ENCODE results near the gene EHHADH.

DNA sequence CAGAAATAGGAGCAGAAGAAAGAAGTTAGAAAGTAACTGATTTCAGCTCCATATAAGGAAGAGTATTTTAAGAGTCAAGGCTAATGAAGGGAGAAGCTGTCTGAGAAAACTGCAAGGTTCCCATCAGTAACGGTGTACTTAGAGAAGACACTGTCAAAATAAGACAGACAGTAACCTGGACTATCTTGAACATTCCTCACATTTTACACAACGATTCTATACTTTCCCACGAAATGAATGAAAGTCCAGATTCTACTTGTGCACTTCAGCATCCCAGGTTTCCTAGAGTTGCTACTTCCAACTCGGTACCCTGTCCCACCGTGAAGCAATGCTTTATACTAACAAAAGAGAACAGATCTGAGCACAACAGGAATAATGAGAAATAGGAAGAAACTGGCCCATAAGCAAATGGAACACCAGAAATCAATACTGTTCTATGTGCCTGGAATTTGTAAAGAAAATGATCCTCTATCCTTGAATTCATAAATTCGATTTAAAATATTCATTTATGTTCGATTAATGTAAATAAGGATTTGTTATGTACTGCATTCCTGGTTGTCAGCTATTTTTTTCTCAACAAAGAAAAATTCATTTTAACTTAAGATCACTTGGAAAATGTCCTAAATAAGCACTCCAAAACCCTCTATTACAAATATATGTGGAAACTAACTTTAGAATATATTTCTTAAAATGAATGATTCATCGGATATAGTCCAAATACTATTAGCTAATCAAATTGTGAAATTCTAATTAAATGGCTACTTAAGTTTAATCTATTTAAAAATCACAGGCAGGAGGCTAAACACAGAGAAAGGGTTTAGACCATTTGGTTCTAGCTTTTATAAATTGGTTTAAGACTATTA is 102.5 kb downstream of the EHHADH start:
- TF ChIP-seq, protein P1, sequence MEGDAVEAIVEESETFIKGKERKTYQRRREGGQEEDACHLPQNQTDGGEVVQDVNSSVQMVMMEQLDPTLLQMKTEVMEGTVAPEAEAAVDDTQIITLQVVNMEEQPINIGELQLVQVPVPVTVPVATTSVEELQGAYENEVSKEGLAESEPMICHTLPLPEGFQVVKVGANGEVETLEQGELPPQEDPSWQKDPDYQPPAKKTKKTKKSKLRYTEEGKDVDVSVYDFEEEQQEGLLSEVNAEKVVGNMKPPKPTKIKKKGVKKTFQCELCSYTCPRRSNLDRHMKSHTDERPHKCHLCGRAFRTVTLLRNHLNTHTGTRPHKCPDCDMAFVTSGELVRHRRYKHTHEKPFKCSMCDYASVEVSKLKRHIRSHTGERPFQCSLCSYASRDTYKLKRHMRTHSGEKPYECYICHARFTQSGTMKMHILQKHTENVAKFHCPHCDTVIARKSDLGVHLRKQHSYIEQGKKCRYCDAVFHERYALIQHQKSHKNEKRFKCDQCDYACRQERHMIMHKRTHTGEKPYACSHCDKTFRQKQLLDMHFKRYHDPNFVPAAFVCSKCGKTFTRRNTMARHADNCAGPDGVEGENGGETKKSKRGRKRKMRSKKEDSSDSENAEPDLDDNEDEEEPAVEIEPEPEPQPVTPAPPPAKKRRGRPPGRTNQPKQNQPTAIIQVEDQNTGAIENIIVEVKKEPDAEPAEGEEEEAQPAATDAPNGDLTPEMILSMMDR (conservative IDR thresholded peaks at IDR 0.05; ENCODE audit: low read length): no peak
- TF ChIP-seq EZH2phosphoT487 (IDR thresholded peaks at IDR 0.05; ENCODE audit: borderline replicate concordance, low read depth, low read length): no peak
